Iris pigment epithelial cell (primary cell): ENCODE measurements around the gene ANXA4.
"Not testable (repeated sequence)": the region's sequence is repeated elsewhere in the genome, so short reads cannot be mapped to it uniquely, and the experiment has no call there.

Experiments
- DNase-seq: peaks from one replicate; pipeline ENCODE4 v3.0.0-alpha.2; 2011; ENCODE audit warnings: low read depth

Gene ANXA4

GRCh38 chr2:69720404-69720803, 21.5 kb upstream of the ANXA4 start:
- peak; percentile 26 for DNase-seq

- DNase-seq, result no peak
These were observed 20.9 kb upstream of the ANXA4 start for GRCh38 chr2:69721022-69721421.

- no peak for DNase-seq
These were observed 18.1 kb upstream of the ANXA4 start for GRCh38 chr2:69723791-69724190.

- peak; percentile 71 for DNase-seq
These were observed 17.3 kb upstream of the ANXA4 start for GRCh38 chr2:69724540-69725159.

- DNase-seq, result no peak
These were observed 16.1 kb upstream of the ANXA4 start for GRCh38 chr2:69725706-69726360.

GRCh38 chr2:69729266-69729665, 12.7 kb upstream of the ANXA4 start:
- DNase-seq, result no peak

- DNase-seq, result no peak
These were observed 12.2 kb upstream of the ANXA4 start for GRCh38 chr2:69729781-69730180.

GRCh38 chr2:69731147-69731970, 10.6 kb upstream of the ANXA4 start:
- DNase-seq, result no peak

GRCh38 chr2:69733342-69734034, 8.4 kb upstream of the ANXA4 start:
- DNase-seq, result no peak

GRCh38 chr2:69734035-69734611, 7.8 kb upstream of the ANXA4 start:
- no peak for DNase-seq

GRCh38 chr2:69734854-69735544, 6.9 kb upstream of the ANXA4 start:
- DNase-seq, result no peak

- no peak for DNase-seq
These were observed 6.2 kb upstream of the ANXA4 start for GRCh38 chr2:69735686-69736085.

GRCh38 chr2:69738149-69738548, 3.8 kb upstream of the ANXA4 start:
- not testable (repeated sequence) for DNase-seq

GRCh38 chr2:69740502-69740951, 1.4 kb upstream of the ANXA4 start:
- DNase-seq, result no peak

GRCh38 chr2:69741229-69741574, 732 bp upstream of the ANXA4 start:
- DNase-seq, result peak; percentile 83

- DNase-seq, result peak; percentile 38
These were observed 503 bp downstream of the ANXA4 start for GRCh38 chr2:69742322-69742952.

- no peak for DNase-seq
These were observed 1.9 kb downstream of the ANXA4 start for GRCh38 chr2:69743847-69744264.

GRCh38 chr2:69744456-69744855, 2.5 kb downstream of the ANXA4 start:
- no peak for DNase-seq

GRCh38 chr2:69745035-69745434, 3.1 kb downstream of the ANXA4 start:
- DNase-seq, result no peak

- no peak for DNase-seq
These were observed 8.3 kb downstream of the ANXA4 start for GRCh38 chr2:69750246-69750645.
